ENCODE results near the gene KLHL10. TPM values are rescaled to one million over a fixed set of nuclear protein-coding genes. Genes with fewer than 3 reads are reported as not detected.

The KLHL10 gene
- total and polyA plus RNA-seq, 2 of the 4 experiments (the other 2 are of a cell fraction), result 0.18 TPM; not detected in 1

GRCh38 chr17:41811549-41812380, 25.9 kb upstream of the KLHL10 start, which contains the start of gene P3H4 (continued):
- TF ChIP-seq USF2 (IDR thresholded peaks at IDR 0.05; ENCODE audit: low read depth, low read length) (no peak), MXI1 (IDR thresholded peaks at IDR 0.05; ENCODE audit: borderline replicate concordance, low read depth, low read length) (peak; percentile 62; the same call in 1 of the 2 replicates)

Measured in IMR-90 (cell line).